NCI-H510A treated with DMSO at 0.1 percent for 48 hours (cell line): ENCODE data around the gene WDR37.
"Not testable (repeated sequence)": the region's sequence is repeated elsewhere in the genome, so short reads cannot be mapped to it uniquely, and the experiment has no call there.

Source experiments
- DNase-seq: peaks from one replicate; lab custom pipeline; 2025; lab: John Stamatoyannopoulos, UW

The WDR37 gene

GRCh38 chr10:1107004-1107403 is 50.8 kb downstream of the WDR37 start:
- no peak for DNase-seq

GRCh38 chr10:1107679-1108078 is 51.5 kb downstream of the WDR37 start:
- peak; percentile 21 for DNase-seq

- DNase-seq = peak; percentile 50
These were observed 53.8 kb downstream of the WDR37 start for GRCh38 chr10:1109795-1110673.

GRCh38 chr10:1110674-1111119 is 54.5 kb downstream of the WDR37 start:
- no peak for DNase-seq

GRCh38 chr10:1114315-1114714 is 58.1 kb downstream of the WDR37 start:
- DNase-seq = no peak

- DNase-seq = no peak
These were observed 58.8 kb downstream of the WDR37 start for GRCh38 chr10:1114719-1115606.

GRCh38 chr10:1115607-1115955 is 59.4 kb downstream of the WDR37 start:
- DNase-seq = peak; percentile 23

GRCh38 chr10:1116051-1116450 is 59.9 kb downstream of the WDR37 start:
- DNase-seq = no peak

- DNase-seq = no peak
These were observed 60.6 kb downstream of the WDR37 start for GRCh38 chr10:1116696-1117280.

- DNase-seq = no peak
These were observed 61.5 kb downstream of the WDR37 start for GRCh38 chr10:1117651-1118050.

- DNase-seq = not testable (repeated sequence)
These were observed 62.1 kb downstream of the WDR37 start for GRCh38 chr10:1118318-1118717.

GRCh38 chr10:1119027-1119426 is 62.8 kb downstream of the WDR37 start:
- DNase-seq = no peak

GRCh38 chr10:1119501-1119900 is 63.3 kb downstream of the WDR37 start:
- no peak for DNase-seq

- no peak for DNase-seq
These were observed 64.1 kb downstream of the WDR37 start for GRCh38 chr10:1120306-1120705.

GRCh38 chr10:1120801-1121211 is 64.6 kb downstream of the WDR37 start:
- DNase-seq = no peak

GRCh38 chr10:1121271-1121970 is 65.2 kb downstream of the WDR37 start:
- DNase-seq = no peak

- no peak for DNase-seq
These were observed 66.2 kb downstream of the WDR37 start for GRCh38 chr10:1122349-1122748.

- DNase-seq = no peak
These were observed 67.0 kb downstream of the WDR37 start for GRCh38 chr10:1123198-1123597.

GRCh38 chr10:1123972-1124371 is 67.8 kb downstream of the WDR37 start:
- DNase-seq = no peak

- no peak for DNase-seq
These were observed 68.6 kb downstream of the WDR37 start for GRCh38 chr10:1124796-1125195.

GRCh38 chr10:1126461-1126860 is 70.3 kb downstream of the WDR37 start:
- DNase-seq = no peak

- no peak for DNase-seq
These were observed 71.4 kb downstream of the WDR37 start for GRCh38 chr10:1127629-1128028.
